ENCODE measurements around the gene MKNK1. TPM values are rescaled to one million over a fixed set of nuclear protein-coding genes. Genes with fewer than 3 reads are reported as not detected.

The MKNK1 gene
- total and polyA plus RNA-seq, 2 of the 4 experiments (the other 2 are of a cell fraction): 14.3 to 35.2 TPM

DNA sequence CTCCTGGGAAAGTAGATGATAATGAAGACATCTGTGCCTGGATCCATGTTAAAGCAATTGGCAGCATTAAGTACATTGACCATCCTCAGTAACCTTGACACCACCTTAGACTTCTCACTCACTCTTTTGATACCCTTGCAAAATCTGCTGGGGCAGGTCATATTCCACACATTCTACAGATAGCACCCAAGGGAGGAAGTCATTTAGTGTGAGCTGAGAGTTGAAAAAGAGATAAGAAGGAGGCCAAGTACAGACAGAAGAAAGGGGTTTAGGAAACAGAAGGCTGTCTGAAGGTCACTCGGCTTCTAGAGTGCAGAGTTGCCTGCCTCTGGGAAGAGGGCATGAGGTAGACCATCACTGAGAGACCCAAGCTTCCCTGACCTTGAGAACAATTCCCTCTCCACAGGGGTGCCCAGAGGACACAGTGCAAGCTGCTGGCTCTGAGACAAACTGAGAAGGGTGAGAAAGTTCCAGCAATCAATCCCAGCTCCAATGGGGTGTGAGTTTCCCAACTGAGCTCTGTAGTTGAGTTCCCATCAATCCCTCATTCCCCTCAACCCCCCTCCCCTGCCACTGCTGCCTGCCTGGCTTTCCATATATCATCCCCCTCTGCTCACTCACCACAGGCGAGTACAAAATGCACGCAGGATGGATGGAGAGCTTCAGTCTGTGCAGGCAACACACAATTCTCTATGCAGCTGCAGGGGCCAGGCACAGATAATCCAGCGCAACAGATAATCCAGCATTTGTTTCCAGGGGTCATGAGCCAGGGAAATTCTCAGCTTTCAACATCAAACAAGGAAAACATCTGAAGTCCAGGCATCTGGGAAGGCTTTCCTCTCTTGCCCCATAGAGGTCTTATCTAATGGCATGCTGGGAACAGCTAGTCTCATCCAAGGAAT, 19.9 kb upstream of the MKNK1 start:
- no peaks in the 10 kb centered on the region for H3K79me1 ChIP-seq (ENCODE audit: low read depth in 1 of 2, low read length in 2 of 2)
- H4K5ac ChIP-seq (ENCODE audit: low read depth, low read length): no peak overlapping the region
- H2AK9ac ChIP-seq (replicated peaks; ENCODE audit: low read depth, low read length, poor library complexity): no peak overlapping the region
- dilution Hi-C loops (cut with HindIII; ENCODE audit: low sequenced_read_pairs, unreplicated experiment) (no loop called here), in situ Hi-C loops (cut with MboI; ENCODE audit: low sequenced_read_pairs) (no loop called here), intact Hi-C loops (cut with micrococcal nuclease) (no loop called here)
- H3K4ac ChIP-seq (ENCODE audit: low read depth, low read length): no peak overlapping the region
- no peak overlapping the region for H2BK5ac ChIP-seq (ENCODE audit: low read depth, low read length, poor library complexity, severe bottlenecking)
- H3K4me1 ChIP-seq (ENCODE audit: control insufficient read depth, insufficient read depth, low read length): no peaks in the 10 kb centered on the region
- no peak overlapping the region for H3K14ac ChIP-seq (replicated peaks; ENCODE audit: low read depth, low read length)
- no peak overlapping the region for H2BK120ac ChIP-seq (ENCODE audit: low read depth, low read length)
- H4K20me1 ChIP-seq (ENCODE audit: insufficient read depth, low read length): no peaks in the 10 kb centered on the region
- H3K18ac ChIP-seq (ENCODE audit: low read depth, low read length): no peak overlapping the region
- WGBS, 2 experiments (ENCODE audit: extremely low coverage in 2 of 2, insufficient read length in 1 of 2): 71% methylated on average over 1 of the region's 4 CpGs; no CpG with 5 or more reads in 1 of the 2 experiments
- H3K9me1 ChIP-seq (ENCODE audit: insufficient read depth, low read length): no peaks in the 10 kb centered on the region
- H3K4me3 ChIP-seq (ENCODE audit: insufficient read depth, low read depth, low read length): no peak overlapping the region
- POLR2A ChIA-PET (ENCODE audit: unreplicated experiment): no interaction called here
- no peak overlapping the region for H3K4me2 ChIP-seq (ENCODE audit: low read depth, low read length)
- H3K36me3 ChIP-seq (ENCODE audit: control insufficient read depth, insufficient read depth, low read length): no peaks in the 10 kb centered on the region
- H3K56ac ChIP-seq (ENCODE audit: extremely low read depth, insufficient read depth, low read length): no peak overlapping the region
- CTCF ChIA-PET: interaction anchor here (0.8 kb wide), 1 partner anchor 101 kb away, joined by 3 read pairs; no protein-coding TSS in a partner anchor
- no peak overlapping the region; the same call in 1 of the 2 replicates for H3K23ac ChIP-seq (ENCODE audit: low read depth, low read length)
- no peak overlapping the region for H4K8ac ChIP-seq (ENCODE audit: low read depth in 2 of 2, low read length in 2 of 2)
- H3K9me3 ChIP-seq (ENCODE audit: control insufficient read depth, insufficient read depth, low read length): no peaks in the 10 kb centered on the region
- no peak overlapping the region for H4K91ac ChIP-seq (ENCODE audit: insufficient read depth, low read depth, low read length)
- no TSS peak for BruUV-seq (replicated peaks)
- no peak for TF ChIP-seq RFX5 (IDR thresholded peaks at IDR 0.05; ENCODE audit: low read depth, low read length)
- TF ChIP-seq BHLHE40 (IDR thresholded peaks at IDR 0.05; ENCODE audit: low read depth, low read length): no peak
- no peak for TF ChIP-seq MAFK (IDR thresholded peaks at IDR 0.05; ENCODE audit: low read depth, low read length)
- TF ChIP-seq, protein P1, sequence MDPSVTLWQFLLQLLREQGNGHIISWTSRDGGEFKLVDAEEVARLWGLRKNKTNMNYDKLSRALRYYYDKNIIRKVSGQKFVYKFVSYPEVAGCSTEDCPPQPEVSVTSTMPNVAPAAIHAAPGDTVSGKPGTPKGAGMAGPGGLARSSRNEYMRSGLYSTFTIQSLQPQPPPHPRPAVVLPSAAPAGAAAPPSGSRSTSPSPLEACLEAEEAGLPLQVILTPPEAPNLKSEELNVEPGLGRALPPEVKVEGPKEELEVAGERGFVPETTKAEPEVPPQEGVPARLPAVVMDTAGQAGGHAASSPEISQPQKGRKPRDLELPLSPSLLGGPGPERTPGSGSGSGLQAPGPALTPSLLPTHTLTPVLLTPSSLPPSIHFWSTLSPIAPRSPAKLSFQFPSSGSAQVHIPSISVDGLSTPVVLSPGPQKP (IDR thresholded peaks at IDR 0.05; ENCODE audit: borderline replicate concordance, low read depth, low read length): no peak
- no peak overlapping the region for H2BK15ac ChIP-seq (ENCODE audit: low read depth, low read length)
- no peak overlapping the region for H2BK20ac ChIP-seq (ENCODE audit: low read depth, low read length)
- no peak overlapping the region for H2AK5ac ChIP-seq (ENCODE audit: low read depth, low read length)
- H3K9ac ChIP-seq (ENCODE audit: low read depth, low read length): no peak overlapping the region
- no peaks in the 10 kb centered on the region for H3K27me3 ChIP-seq (ENCODE audit: control insufficient read depth, insufficient read depth, low read length)
- no peak overlapping the region for H3K27ac ChIP-seq (ENCODE audit: insufficient read depth, low read length)
- ATAC-seq (ENCODE audit: low read depth): peak; percentile 30; the same call in 1 of the 2 replicates
- peak; percentile 37 for DNase-seq
- H2AFZ ChIP-seq (replicated peaks; ENCODE audit: low read length, poor library complexity): no peak overlapping the region

Data from IMR-90 (cell line).